AG09319 (cell line): Measurements from ENCODE around the gene PPP1R12B.
"Not testable (repeated sequence)": the region's sequence is repeated elsewhere in the genome, so short reads cannot be mapped to it uniquely, and the experiment has no call there.

Source experiments
- DNase-seq: peaks from one replicate; pipeline ENCODE4 v3.0.0-alpha.2; 2010; ENCODE audit warnings: low read depth; ENCODE audit errors: extremely low read depth
- CTCF ChIP-seq: IDR thresholded peaks from 2 replicates; pipeline ENCODE4 v1.5.1; 2011; ENCODE audit warnings: low read depth, mild to moderate bottlenecking, inconsistent platforms, low read length, moderate library complexity

The PPP1R12B gene

GRCh38 chr1:202351725-202352124 lies 3.2 kb downstream of the PPP1R12B start:
- DNase-seq: no peak

GRCh38 chr1:202352583-202353197 lies 4.2 kb downstream of the PPP1R12B start:
- not testable (repeated sequence) for DNase-seq

More at GRCh38 chr1:202351725-202352124, 3.2 kb downstream of the PPP1R12B start:
- no peak for TF ChIP-seq CTCF

GRCh38 chr1:202355944-202356553 lies 7.5 kb downstream of the PPP1R12B start:
- no peak for DNase-seq
- no peak for TF ChIP-seq CTCF

- DNase-seq: no peak
- no peak for TF ChIP-seq CTCF
Measured at GRCh38 chr1:202357506-202357905, 9.0 kb downstream of the PPP1R12B start.

- TF ChIP-seq CTCF: no peak
- DNase-seq: no peak
Measured at GRCh38 chr1:202361224-202361623, 12.7 kb downstream of the PPP1R12B start.

GRCh38 chr1:202361701-202362100 lies 13.2 kb downstream of the PPP1R12B start:
- no peak for DNase-seq
- no peak for TF ChIP-seq CTCF

DNA sequence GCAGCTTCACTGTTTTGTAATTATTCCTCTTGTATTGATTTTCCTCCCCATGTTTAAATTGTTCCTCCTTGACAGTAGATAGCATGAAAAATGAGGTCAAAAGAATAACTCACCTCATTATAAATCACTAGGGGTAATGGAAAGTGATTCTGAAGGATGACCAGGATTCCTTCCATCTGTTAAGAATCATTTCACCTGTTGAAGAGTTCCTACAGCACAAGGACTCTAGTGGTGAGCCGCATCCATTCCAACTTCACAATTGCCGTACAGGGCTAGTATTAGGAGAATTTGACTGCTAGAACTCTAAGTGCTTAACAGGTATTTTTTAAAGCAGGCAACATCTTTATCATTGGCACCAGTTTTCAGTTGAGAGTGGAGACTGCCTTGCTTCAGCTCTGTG lies 13.7 kb downstream of the PPP1R12B start:
- TF ChIP-seq CTCF: no peak
- no peak for DNase-seq
